Measurements from ENCODE around the gene FBXW10.
"Not testable (repeated sequence)": the region's sequence is repeated elsewhere in the genome, so short reads cannot be mapped to it uniquely, and the experiment has no call there.

Gene FBXW10

GRCh38 chr17:18743699-18744421, at the start of gene FBXW10:
Gene FBXW10, plus strand, starts transcription at chr17:18744054. Its CDS starts 191 bp downstream, at chr17:18744245.
- not testable (repeated sequence) for DNase-seq (ENCODE audit: extremely low read depth, low read depth)

DNA sequence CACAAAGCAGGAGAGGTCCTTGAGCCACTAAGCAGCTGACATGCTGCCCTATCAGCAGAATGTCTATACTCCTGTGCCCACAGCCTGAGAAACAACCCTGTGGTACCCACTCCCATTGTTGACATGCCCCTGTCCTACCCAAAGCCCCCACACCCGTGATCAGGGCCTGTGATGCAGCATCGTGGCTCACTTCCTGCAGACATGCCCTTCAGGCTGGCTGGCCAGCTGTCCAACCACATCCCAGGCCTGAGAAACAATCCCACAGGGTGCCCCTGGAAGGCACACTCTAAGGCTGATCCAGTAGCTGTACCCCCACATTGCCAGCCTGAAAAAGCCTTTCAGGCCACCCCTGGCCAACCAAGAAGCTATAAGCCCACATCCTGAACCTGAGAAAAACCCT, 48.7 kb upstream of the FBXW10 start:
- DNase-seq (ENCODE audit: extremely low read depth, low read depth): not testable (repeated sequence)

- not testable (repeated sequence) for DNase-seq (ENCODE audit: extremely low read depth, low read depth)
These were observed 45.3 kb upstream of the FBXW10 start for GRCh38 chr17:18698473-18699103.

DNA sequence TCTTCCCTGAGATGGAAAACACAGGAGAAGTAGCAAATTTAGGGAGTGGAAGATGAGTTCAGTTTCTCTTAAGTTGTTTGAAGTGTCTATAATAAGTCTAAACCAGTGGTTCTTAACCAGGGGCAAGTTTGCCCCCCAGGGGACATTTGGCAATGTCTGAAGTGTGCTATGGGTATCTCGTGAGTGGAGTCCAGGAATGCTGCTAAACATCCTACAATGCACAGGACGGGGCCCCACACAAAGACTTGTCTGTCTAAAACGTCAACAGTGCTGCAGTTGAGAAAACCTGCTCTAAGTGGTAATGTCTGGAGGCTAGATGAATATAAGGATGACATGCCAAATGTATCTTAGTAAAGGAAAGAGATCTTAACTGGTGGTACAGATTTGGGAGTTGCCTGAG, 37.9 kb upstream of the FBXW10 start:
- DNase-seq (ENCODE audit: extremely low read depth, low read depth): not testable (repeated sequence)

GRCh38 chr17:18708215-18708614, 35.6 kb upstream of the FBXW10 start:
- DNase-seq (ENCODE audit: extremely low read depth, low read depth): not testable (repeated sequence)

DNA sequence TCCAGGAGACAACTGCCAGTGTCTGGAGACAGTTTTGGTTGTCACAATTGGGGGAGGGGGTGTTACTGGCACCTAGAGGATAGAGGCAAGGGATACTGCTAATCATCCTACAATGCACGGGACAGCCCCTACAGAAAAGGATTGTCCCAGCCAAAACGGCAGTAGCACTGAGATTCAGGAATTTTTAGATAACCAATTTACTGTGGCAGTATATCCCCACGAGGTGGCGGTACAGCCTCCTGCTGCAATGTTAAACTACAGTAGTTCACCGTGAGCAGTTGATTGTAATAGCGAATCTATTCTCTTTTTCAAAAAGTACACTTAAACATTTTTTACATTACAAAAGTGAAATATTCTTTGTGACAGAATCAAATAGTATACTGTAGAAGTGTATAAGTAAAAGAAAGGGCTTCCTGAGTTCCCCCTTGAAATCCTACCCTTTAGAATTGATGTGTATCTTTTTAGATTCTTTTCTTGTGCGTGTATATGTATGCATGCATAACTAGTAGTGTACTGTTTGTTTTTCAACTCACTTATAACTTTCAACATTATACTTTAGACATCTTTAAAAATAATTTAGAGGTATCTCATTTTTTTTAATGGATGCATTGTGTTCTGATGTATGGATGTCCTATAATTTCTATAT, 31.4 kb upstream of the FBXW10 start:
- TF ChIP-seq, protein P1, sequence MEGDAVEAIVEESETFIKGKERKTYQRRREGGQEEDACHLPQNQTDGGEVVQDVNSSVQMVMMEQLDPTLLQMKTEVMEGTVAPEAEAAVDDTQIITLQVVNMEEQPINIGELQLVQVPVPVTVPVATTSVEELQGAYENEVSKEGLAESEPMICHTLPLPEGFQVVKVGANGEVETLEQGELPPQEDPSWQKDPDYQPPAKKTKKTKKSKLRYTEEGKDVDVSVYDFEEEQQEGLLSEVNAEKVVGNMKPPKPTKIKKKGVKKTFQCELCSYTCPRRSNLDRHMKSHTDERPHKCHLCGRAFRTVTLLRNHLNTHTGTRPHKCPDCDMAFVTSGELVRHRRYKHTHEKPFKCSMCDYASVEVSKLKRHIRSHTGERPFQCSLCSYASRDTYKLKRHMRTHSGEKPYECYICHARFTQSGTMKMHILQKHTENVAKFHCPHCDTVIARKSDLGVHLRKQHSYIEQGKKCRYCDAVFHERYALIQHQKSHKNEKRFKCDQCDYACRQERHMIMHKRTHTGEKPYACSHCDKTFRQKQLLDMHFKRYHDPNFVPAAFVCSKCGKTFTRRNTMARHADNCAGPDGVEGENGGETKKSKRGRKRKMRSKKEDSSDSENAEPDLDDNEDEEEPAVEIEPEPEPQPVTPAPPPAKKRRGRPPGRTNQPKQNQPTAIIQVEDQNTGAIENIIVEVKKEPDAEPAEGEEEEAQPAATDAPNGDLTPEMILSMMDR (IDR thresholded peaks at IDR 0.05; ENCODE audit: low read depth, low read length): peak; percentile 41
- peak; percentile 8 for DNase-seq (ENCODE audit: extremely low read depth, low read depth)

DNA sequence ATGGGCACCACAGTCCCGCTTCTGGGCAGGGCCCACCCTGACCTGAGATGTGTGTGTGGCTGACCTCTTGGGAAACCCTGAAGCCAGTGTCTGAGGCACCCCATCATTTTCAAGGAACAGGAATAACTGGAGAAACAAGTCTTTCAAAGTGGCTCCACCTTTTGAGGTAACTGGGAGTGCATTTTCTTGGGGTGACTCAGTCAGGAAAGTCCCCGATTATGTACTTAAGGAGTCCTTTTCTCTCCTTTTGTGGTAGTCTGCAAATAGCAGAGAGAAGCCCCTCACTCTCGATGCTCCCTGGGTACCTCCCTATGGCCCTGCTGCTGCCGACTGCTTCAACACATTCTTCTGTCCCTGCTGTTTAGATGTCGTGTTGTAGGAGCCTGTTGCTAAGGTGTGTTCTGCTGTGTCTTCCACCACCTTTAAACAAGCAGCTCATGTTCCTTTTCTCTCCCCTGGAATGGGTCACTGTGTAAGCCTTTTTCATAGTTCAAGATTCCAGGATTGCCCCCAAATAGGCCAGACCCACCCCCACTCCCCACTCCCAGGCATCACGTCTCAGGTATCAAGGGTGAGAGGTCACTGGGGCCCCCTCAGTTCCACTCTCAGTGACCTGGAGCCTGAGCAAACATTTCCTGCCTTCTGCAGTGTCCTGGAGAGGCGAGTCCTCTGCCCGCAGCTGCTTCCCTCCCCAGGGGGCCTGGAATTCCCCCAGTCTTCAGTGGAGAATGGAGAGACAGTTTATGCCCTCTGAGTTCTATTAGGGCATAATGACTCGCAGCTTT, 25.0 kb upstream of the FBXW10 start:
- DNase-seq (ENCODE audit: extremely low read depth, low read depth): not testable (repeated sequence)

DNA sequence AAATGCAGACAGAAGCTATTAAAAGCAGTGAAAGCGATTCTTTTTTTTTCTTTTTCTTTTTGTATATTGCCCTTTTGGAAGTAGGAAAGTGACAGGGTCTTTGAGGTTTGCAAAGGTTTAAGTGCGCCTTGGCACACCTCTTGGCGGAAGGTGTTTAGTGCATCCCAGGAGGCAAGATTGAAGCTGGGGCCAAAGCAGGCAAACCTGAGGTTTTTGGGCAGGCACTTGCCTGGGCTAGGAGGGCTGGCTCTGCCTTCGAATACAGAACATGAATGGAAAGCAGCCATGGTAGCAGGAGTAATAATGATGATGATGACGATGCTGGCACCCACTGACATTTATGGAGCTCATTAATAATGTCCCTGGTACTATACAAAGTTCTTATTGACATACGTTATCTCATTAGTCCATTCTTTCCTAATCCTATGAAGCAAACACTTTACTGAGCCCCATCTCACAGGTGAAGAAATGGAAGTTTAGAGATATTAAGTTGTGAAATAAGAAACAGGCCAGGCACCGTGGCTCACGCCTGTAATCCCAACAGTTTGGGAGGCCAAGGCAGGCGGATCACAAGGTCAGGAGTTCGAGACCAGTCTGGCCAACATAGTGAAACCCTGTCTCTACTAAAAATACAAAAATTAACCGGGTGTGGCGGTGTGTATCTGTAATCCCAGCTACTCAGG, 24.3 kb upstream of the FBXW10 start:
- not testable (repeated sequence) for DNase-seq (ENCODE audit: extremely low read depth, low read depth)

DNA sequence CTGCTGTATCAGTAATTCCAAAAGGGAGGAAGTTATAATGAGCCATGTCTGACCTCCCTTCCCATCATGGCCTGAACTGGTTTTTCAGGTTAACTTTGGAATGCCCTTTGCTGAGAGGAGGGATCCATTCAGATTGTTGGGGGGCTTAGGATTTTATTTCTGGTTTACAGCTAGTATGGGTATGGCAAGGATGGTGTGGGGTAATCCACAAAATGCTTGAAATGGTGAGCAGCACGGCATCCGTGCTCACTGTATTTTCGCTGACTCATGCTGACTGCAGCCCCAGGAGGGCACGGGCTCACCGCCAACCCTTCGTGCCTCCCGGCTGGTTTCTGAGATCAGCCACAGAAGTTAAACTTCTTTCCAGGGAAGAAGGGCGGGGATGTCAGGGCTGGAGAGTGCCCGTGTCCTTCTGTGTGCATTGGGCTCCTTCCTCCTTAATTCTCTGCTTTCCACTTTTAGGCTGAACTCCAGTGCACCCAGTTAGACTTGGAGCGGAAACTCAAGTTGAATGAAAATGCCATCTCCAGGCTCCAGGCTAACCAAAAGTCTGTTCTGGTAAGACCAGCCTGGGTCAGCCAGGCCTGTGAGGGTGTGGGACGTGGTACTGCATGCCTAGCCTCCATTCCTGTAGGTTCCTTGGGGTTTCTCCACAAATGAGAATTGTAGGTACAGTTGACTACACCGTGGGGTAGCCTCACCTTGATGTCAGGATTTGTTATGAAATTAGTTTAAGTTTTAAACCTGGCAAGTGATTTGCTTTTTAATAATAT, 21.9 kb upstream of the FBXW10 start:
- DNase-seq (ENCODE audit: extremely low read depth, low read depth): not testable (repeated sequence)

DNA sequence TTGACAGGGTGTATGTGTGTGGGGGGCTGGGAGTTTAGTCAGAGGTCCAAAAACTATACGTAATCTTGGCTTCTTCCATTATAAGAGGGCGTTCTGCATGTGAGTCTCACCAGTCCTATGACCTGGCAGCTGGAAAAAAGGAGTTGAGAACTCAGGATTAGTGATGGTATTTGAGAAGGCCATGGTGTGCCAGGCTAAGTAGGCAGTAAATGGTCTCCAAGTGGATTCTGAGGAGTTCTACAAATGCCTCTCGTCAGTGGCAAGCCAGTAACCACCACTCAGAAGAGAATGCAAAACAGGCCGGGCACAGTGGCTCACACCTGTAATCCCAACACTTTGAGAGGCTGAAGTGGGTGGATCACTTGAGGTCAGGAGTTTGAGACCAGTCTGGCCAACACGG, 21.2 kb upstream of the FBXW10 start:
- not testable (repeated sequence) for DNase-seq (ENCODE audit: extremely low read depth, low read depth)

- DNase-seq (ENCODE audit: extremely low read depth, low read depth): not testable (repeated sequence)
These were observed 20.3 kb upstream of the FBXW10 start for GRCh38 chr17:18723509-18723908.

GRCh38 chr17:18732438-18732837, 11.4 kb upstream of the FBXW10 start:
- DNase-seq (ENCODE audit: extremely low read depth, low read depth): not testable (repeated sequence)

DNA sequence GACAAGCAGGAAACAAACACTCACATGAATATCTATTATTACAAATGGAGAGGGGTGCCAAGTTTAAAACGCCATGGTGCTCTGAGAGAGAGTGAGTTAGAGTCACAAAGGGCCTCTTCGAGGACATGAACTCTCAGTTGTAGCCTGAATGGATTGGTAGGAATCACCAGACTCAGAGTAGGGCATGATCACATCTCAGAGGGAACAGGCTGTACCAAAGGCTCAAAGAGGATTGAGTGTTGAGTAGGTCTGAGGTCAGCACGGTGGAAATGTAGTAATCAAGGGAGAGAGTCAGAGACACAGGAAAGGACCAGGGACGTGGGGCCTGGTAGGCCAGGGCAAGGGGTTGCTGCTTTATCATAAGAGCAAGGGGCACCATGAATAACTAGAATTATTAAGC, 10.5 kb upstream of the FBXW10 start:
- DNase-seq (ENCODE audit: extremely low read depth, low read depth): not testable (repeated sequence)

DNA sequence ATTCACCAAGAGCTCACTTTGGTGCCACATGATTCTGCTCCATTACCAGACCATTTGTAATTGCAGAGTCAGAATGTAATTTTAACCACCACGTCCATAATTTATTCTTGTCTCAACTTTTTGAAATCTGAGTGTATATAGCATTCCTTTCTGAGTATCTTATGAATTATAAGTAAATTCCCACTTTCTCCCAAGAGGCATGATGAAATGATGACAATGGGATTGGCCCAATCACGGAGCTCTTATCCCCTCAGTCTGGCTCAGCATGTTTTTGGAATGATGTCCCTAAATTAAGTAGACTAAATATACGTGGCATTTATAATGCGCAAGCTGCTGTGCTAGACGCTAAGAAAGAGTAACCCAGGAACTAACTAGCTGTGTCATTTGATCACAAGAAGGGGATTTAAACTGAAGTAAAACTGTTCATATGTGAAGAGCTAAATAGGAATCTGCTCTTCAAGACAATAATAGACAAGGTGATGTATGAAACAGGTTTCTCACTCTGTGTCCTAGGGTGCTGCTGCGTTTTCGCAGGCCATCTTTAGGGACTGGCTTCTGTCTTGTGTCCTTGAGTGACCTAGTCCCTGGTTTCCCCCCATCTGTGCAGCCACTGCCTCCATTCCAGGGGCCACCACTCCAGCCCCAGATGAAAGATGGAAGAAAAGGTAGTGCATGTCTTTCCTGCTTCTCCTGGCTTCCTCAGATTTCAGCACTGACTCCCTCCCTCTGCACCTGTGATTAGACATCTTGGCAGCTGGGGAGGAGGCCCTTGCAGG, 4.0 kb upstream of the FBXW10 start:
- DNase-seq (ENCODE audit: extremely low read depth, low read depth): not testable (repeated sequence)

- DNase-seq (ENCODE audit: extremely low read depth, low read depth): not testable (repeated sequence)
These were observed 2.6 kb upstream of the FBXW10 start for GRCh38 chr17:18741228-18741627.

DNA sequence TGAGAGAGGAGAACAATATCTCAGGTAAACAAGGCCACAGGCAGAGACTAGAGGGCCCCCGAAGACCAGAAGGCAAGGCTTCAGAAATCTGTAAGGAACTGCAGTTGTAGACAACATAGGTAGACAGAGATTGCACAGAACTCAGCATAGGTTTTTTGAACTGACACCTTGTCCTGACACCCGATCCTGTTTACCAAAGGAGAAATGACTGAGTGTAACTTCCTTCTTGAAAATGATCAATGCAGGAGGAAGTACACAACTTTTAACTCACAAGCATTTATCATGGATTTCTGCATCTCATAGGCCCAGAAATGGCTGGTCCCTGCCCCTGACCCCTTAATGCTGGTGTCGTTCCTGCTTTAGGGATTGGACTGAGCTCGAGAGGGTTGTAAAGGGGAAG, 872 bp downstream of the FBXW10 start:
- DNase-seq (ENCODE audit: extremely low read depth, low read depth): not testable (repeated sequence)

GRCh38 chr17:18746551-18746950, 2.7 kb downstream of the FBXW10 start:
- DNase-seq (ENCODE audit: extremely low read depth, low read depth): not testable (repeated sequence)
